A673 (cell line): ENCODE measurements around the gene FMNL3.

Source experiments
- EZH2 ChIP-seq: fragments of 200-600 bp; sonication (generic); IDR thresholded peaks from 2 replicates; pipeline ENCODE4 v1.6.1; 2017; ENCODE audit warnings: borderline replicate concordance, low read depth, mild to moderate bottlenecking, mixed read lengths, antibody characterized with exemption, low read length; ENCODE audit not compliant: poor library complexity, severe bottlenecking
- TF ChIP-seq, protein P1 (sequence below): fragments of 300-800, 200-600 bp; sonication (generic); conservative IDR thresholded peaks from 2 replicates; pipeline ENCODE4 v1.5.1; 2017; ENCODE audit warnings: low read depth, mild to moderate bottlenecking, antibody characterized with exemption, low read length, moderate library complexity, mixed read lengths

DNA sequence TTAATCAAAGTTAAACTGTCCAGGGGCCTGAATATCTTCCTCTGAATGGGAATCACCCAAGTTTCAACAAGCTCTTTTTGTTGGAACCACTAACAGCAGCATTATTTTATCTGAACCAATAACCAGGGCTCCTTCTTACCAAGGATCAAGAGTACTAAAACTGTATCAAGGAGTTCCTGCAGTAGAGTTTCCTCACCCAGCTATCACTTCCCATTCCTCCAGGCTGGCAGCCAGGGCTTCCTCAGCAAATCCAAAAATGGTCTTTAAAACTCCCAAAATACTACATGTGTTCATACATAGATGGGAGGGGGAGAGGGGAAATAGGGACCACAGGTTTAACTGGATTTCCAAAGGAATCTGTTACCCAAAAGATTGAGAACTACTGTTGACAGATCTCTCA, 10.5 kb downstream of the FMNL3 start:
- TF ChIP-seq, protein P1, sequence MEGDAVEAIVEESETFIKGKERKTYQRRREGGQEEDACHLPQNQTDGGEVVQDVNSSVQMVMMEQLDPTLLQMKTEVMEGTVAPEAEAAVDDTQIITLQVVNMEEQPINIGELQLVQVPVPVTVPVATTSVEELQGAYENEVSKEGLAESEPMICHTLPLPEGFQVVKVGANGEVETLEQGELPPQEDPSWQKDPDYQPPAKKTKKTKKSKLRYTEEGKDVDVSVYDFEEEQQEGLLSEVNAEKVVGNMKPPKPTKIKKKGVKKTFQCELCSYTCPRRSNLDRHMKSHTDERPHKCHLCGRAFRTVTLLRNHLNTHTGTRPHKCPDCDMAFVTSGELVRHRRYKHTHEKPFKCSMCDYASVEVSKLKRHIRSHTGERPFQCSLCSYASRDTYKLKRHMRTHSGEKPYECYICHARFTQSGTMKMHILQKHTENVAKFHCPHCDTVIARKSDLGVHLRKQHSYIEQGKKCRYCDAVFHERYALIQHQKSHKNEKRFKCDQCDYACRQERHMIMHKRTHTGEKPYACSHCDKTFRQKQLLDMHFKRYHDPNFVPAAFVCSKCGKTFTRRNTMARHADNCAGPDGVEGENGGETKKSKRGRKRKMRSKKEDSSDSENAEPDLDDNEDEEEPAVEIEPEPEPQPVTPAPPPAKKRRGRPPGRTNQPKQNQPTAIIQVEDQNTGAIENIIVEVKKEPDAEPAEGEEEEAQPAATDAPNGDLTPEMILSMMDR, result no peak
- no peak for TF ChIP-seq EZH2
